HG03457 (cell line): Measurements from ENCODE around the gene OSBPL3.
"Not testable (repeated sequence)": the region's sequence is repeated elsewhere in the genome, so short reads cannot be mapped to it uniquely, and the experiment has no call there.

Experiments used
- ATAC-seq: cut with Tn5 transposase; IDR thresholded peaks from one replicate; pipeline ENCODE4 v1.9.1; 2021; ENCODE audit warnings: moderate number of reproducible peaks; ENCODE audit not compliant: unreplicated experiment

Gene OSBPL3

GRCh38 chr7:24812305-24812945, 167.6 kb downstream of the OSBPL3 start:
- ATAC-seq = no peak

- ATAC-seq = no peak
These were observed 171.5 kb downstream of the OSBPL3 start for GRCh38 chr7:24808518-24808917.

- ATAC-seq = no peak
These were observed 177.7 kb downstream of the OSBPL3 start for GRCh38 chr7:24802300-24802699.

GRCh38 chr7:24801883-24802282, 178.1 kb downstream of the OSBPL3 start:
- no peak for ATAC-seq

GRCh38 chr7:24800667-24801066, 179.3 kb downstream of the OSBPL3 start:
- no peak for ATAC-seq

- ATAC-seq = no peak
These were observed 179.9 kb downstream of the OSBPL3 start for GRCh38 chr7:24800073-24800472.

- ATAC-seq = no peak
These were observed 180.5 kb downstream of the OSBPL3 start for GRCh38 chr7:24799506-24799905.

- no peak for ATAC-seq
These were observed 181.7 kb downstream of the OSBPL3 start for GRCh38 chr7:24798261-24798660.

GRCh38 chr7:24797270-24797669, 182.7 kb downstream of the OSBPL3 start:
- no peak for ATAC-seq

GRCh38 chr7:24795407-24795767, 184.6 kb downstream of the OSBPL3 start:
- no peak for ATAC-seq

- ATAC-seq = not testable (repeated sequence)
These were observed 185.1 kb downstream of the OSBPL3 start for GRCh38 chr7:24794751-24795406.

- no peak for ATAC-seq
These were observed 185.9 kb downstream of the OSBPL3 start for GRCh38 chr7:24793982-24794648.

GRCh38 chr7:24788961-24789576, 190.9 kb downstream of the OSBPL3 start:
- ATAC-seq = no peak

GRCh38 chr7:24788075-24788474, 191.9 kb downstream of the OSBPL3 start:
- ATAC-seq = no peak

- ATAC-seq = no peak
These were observed 193.0 kb downstream of the OSBPL3 start for GRCh38 chr7:24786941-24787340.

- ATAC-seq = no peak
These were observed 193.7 kb downstream of the OSBPL3 start for GRCh38 chr7:24786306-24786705.

GRCh38 chr7:24784277-24784676, 195.7 kb downstream of the OSBPL3 start:
- ATAC-seq = no peak

- no peak for ATAC-seq
These were observed 196.3 kb downstream of the OSBPL3 start for GRCh38 chr7:24783698-24784097.

GRCh38 chr7:24781106-24781505, 198.9 kb downstream of the OSBPL3 start:
- ATAC-seq = no peak

- ATAC-seq = no peak
These were observed 200.7 kb downstream of the OSBPL3 start for GRCh38 chr7:24779283-24779655.

- ATAC-seq = no peak
These were observed 201.3 kb downstream of the OSBPL3 start for GRCh38 chr7:24778543-24779282.
